NCI-H1092 (cell line): ENCODE results near the gene GARRE1.
"Not testable (repeated sequence)": the region's sequence is repeated elsewhere in the genome, so short reads cannot be mapped to it uniquely, and the experiment has no call there.

Source experiments
- DNase-seq: peaks from one replicate; lab custom pipeline; 2025; lab: John Stamatoyannopoulos, UW

GARRE1 gene

GRCh38 chr19:34260771-34261173 is 6.4 kb downstream of the GARRE1 start:
- no peak for DNase-seq

GRCh38 chr19:34261334-34262109 is 7.2 kb downstream of the GARRE1 start:
- no peak for DNase-seq

- no peak for DNase-seq
These were observed 9.4 kb downstream of the GARRE1 start for GRCh38 chr19:34263745-34264237.

GRCh38 chr19:34265221-34265650 is 10.9 kb downstream of the GARRE1 start:
- no peak for DNase-seq

GRCh38 chr19:34269081-34269480 is 14.7 kb downstream of the GARRE1 start:
- no peak for DNase-seq

- DNase-seq, result no peak
These were observed 15.1 kb downstream of the GARRE1 start for GRCh38 chr19:34269489-34269888.

GRCh38 chr19:34269968-34270621 is 15.7 kb downstream of the GARRE1 start:
- no peak for DNase-seq

GRCh38 chr19:34273121-34273520 is 18.8 kb downstream of the GARRE1 start:
- no peak for DNase-seq

GRCh38 chr19:34274284-34274826 is 20.0 kb downstream of the GARRE1 start:
- DNase-seq, result no peak

- no peak for DNase-seq
These were observed 20.7 kb downstream of the GARRE1 start for GRCh38 chr19:34274827-34275625.

GRCh38 chr19:34275705-34276104 is 21.4 kb downstream of the GARRE1 start:
- no peak for DNase-seq

- DNase-seq, result no peak
These were observed 22.3 kb downstream of the GARRE1 start for GRCh38 chr19:34276614-34277013.

GRCh38 chr19:34277244-34277643 is 22.9 kb downstream of the GARRE1 start:
- no peak for DNase-seq

GRCh38 chr19:34278783-34279182 is 24.4 kb downstream of the GARRE1 start:
- DNase-seq, result no peak

- not testable (repeated sequence) for DNase-seq
These were observed 27.1 kb downstream of the GARRE1 start for GRCh38 chr19:34281444-34281843.

- no peak for DNase-seq
These were observed 28.5 kb downstream of the GARRE1 start for GRCh38 chr19:34282611-34283519.

- no peak for DNase-seq
These were observed 30.2 kb downstream of the GARRE1 start for GRCh38 chr19:34284505-34284904.

GRCh38 chr19:34287662-34288140 is 33.3 kb downstream of the GARRE1 start:
- DNase-seq, result no peak

- no peak for DNase-seq
These were observed 34.0 kb downstream of the GARRE1 start for GRCh38 chr19:34288381-34288780.

- DNase-seq, result no peak
These were observed 36.9 kb downstream of the GARRE1 start for GRCh38 chr19:34291235-34291634.

GRCh38 chr19:34295103-34295502 is 40.7 kb downstream of the GARRE1 start:
- DNase-seq, result no peak
